ENCODE data around the gene ABR.

The ABR gene

GRCh38 chr17:969811-970355 is 209.9 kb downstream of the ABR start:
- H3K4me3 ChIP-seq (ENCODE audit: low read depth, low read length) = no peak overlapping the region
- DNase-seq (ENCODE audit: low read depth) = no peak
- TF ChIP-seq, protein P1, sequence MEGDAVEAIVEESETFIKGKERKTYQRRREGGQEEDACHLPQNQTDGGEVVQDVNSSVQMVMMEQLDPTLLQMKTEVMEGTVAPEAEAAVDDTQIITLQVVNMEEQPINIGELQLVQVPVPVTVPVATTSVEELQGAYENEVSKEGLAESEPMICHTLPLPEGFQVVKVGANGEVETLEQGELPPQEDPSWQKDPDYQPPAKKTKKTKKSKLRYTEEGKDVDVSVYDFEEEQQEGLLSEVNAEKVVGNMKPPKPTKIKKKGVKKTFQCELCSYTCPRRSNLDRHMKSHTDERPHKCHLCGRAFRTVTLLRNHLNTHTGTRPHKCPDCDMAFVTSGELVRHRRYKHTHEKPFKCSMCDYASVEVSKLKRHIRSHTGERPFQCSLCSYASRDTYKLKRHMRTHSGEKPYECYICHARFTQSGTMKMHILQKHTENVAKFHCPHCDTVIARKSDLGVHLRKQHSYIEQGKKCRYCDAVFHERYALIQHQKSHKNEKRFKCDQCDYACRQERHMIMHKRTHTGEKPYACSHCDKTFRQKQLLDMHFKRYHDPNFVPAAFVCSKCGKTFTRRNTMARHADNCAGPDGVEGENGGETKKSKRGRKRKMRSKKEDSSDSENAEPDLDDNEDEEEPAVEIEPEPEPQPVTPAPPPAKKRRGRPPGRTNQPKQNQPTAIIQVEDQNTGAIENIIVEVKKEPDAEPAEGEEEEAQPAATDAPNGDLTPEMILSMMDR (IDR thresholded peaks at IDR 0.05; ENCODE audit: control insufficient read depth, extremely low read depth, insufficient read depth) = no peak

GRCh38 chr17:968812-969730 is 210.7 kb downstream of the ABR start:
- H3K4me3 ChIP-seq (ENCODE audit: low read depth, low read length) = no peak overlapping the region
- TF ChIP-seq, protein P1 (IDR thresholded peaks at IDR 0.05; ENCODE audit: control insufficient read depth, extremely low read depth, insufficient read depth) = no peak
- DNase-seq (ENCODE audit: low read depth) = no peak

DNA sequence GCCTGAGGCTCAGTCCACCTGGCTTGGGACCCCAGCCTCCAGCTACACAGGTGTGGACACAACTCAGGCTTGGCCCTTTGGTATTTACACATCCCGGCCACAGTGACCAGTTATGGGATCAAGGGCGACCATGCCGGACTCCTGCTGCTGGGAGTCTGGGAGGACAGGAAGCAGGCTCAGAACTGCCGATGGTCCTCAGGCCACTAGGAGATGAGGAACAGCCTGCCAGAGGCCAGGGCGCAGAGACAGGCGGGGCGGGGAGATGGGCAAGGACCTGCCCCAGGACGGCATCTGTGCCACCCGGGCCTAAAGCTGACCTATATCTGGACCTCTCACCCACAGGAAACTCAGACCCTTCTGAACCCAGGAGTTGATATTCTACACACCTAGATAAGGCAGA is 212.7 kb downstream of the ABR start:
- TF ChIP-seq, protein P1 (IDR thresholded peaks at IDR 0.05; ENCODE audit: control insufficient read depth, extremely low read depth, insufficient read depth) = no peak
- DNase-seq (ENCODE audit: low read depth) = no peak
- H3K4me3 ChIP-seq (ENCODE audit: low read depth, low read length) = no peak overlapping the region

GRCh38 chr17:965311-965989 is 214.3 kb downstream of the ABR start:
- DNase-seq (ENCODE audit: low read depth) = no peak
- H3K4me3 ChIP-seq (ENCODE audit: low read depth, low read length) = no peak overlapping the region
- TF ChIP-seq, protein P1 (IDR thresholded peaks at IDR 0.05; ENCODE audit: control insufficient read depth, extremely low read depth, insufficient read depth) = no peak

- TF ChIP-seq, protein P1 (IDR thresholded peaks at IDR 0.05; ENCODE audit: control insufficient read depth, extremely low read depth, insufficient read depth) = no peak
- no peak for DNase-seq (ENCODE audit: low read depth)
- no peak overlapping the region for H3K4me3 ChIP-seq (ENCODE audit: low read depth, low read length)
These were observed 214.9 kb downstream of the ABR start for GRCh38 chr17:964876-965275.

DNA sequence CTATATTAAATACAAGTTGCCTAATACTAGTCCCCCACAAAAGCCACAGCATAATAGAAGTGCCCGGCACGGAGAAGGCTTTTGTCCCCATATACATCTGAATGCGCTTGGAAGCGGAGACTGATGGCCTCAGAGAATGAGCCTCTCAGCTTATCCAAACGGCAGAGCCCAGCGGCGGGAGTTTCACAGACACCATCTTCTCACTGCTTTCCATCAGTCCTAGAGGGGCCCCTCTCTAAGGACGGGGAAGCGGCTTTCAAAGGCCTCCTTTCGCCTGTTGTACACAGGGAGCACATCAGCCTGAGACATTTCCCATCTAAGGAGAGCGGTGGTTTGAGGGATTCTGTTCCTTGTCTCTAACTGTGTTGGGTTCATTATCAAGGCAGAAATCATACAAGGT is 217.1 kb downstream of the ABR start:
- no peak overlapping the region for H3K4me3 ChIP-seq (ENCODE audit: low read depth, low read length)
- TF ChIP-seq, protein P1 (IDR thresholded peaks at IDR 0.05; ENCODE audit: control insufficient read depth, extremely low read depth, insufficient read depth) = no peak
- DNase-seq (ENCODE audit: low read depth) = no peak

Measured in LNCaP clone FGC (cell line).